Mucosa of descending colon (tissue), 3 donors: Measurements from ENCODE around the gene MCTP1. TPM values are rescaled to one million over a fixed set of nuclear protein-coding genes. Genes with fewer than 3 reads are reported as not detected.

ENCODE experiments used
- ATAC-seq: fragments of 200-7000 bp; cut with Tn5 transposase; one replicate; pipeline ENCODE4 v1.9.1; 2020; ENCODE audit warnings: mild to moderate bottlenecking, moderate library complexity
- DNase-seq, 3 donors: peaks; one replicate each; pipeline ENCODE4 v3.0.0-alpha.2; 2020
- H3K36me3 ChIP-seq: fragments of 200-600 bp; one replicate; pipeline ENCODE4 v1.8.0; 2021; ENCODE audit warnings: low read depth, mild to moderate bottlenecking
- H3K4me1 ChIP-seq: fragments of 200-600 bp; one replicate; pipeline ENCODE4 v1.8.0; 2021; ENCODE audit warnings: low read depth, mild to moderate bottlenecking
- H3K4me3 ChIP-seq: fragments of 200-600 bp; one replicate; pipeline ENCODE4 v1.8.0; 2021; ENCODE audit warnings: mild to moderate bottlenecking
- H3K9me3 ChIP-seq: fragments of 200-600 bp; one replicate; pipeline ENCODE4 v1.8.0; 2021; ENCODE audit warnings: mild to moderate bottlenecking
- CTCF ChIP-seq: fragments of 200-600 bp; IDR thresholded peaks from one replicate; pipeline ENCODE4 v1.8.0; 2022; ENCODE audit warnings: antibody characterized with exemption, mild to moderate bottlenecking
- intact Hi-C, 2 donors: fragments of 100-400 bp; cut with DNase I in 1 of 2; cut with micrococcal nuclease in 1 of 2; formaldehyde crosslinking; loops; one replicate each; pipeline versions ENCODE4 v1.11.0 to v1.11.1; 2022; cut with DNase I, micrococcal nuclease
- total RNA-seq, 3 donors: library from RNA; stranded (reverse); fragmentation: NEBNext Ultra II Directional in 2 of 3; extraction: Animal tissue kit (Norgen Biotek cat#: 25700) in 2 of 3; gene quantifications; one replicate each; pipeline versions ENCODE4 v1.2.1 to v1.2.4, GENCODE V29; 2021 to 2023
- donor health status: DM: no; HTN: no; CAD: no; lungs with moderate emphysema.
- donor health status: DM: no; HTN: no; CAD: no.
- donor health status: DM: no; HTN: yes; CAD: no.

Gene MCTP1
- total RNA-seq, 3 donors from 2014 or later: 6.8 to 12.3 (median 7.7) TPM

- H3K36me3 ChIP-seq: no peaks in the 10 kb centered on the region
- no peaks in the 10 kb centered on the region for H3K4me1 ChIP-seq
- H3K4me3 ChIP-seq: no peak overlapping the region
- no peak for TF ChIP-seq CTCF
- ATAC-seq: no peak
- H3K9me3 ChIP-seq: no peaks in the 10 kb centered on the region
- DNase-seq: no peak
- intact Hi-C loops: no loop called here
Measured at GRCh38 chr5:94693845-94694370, 591.0 kb downstream of the MCTP1 start.

- no peaks in the 10 kb centered on the region for H3K36me3 ChIP-seq
- H3K4me3 ChIP-seq: no peak overlapping the region
- TF ChIP-seq CTCF: no peak
- DNase-seq (peak in 1 of 3 donors; percentile 10), ATAC-seq (peak; percentile 46)
- H3K4me1 ChIP-seq: no peaks in the 10 kb centered on the region
- intact Hi-C loops: no loop called here
- H3K9me3 ChIP-seq: no peaks in the 10 kb centered on the region
Measured at GRCh38 chr5:94693043-94693822, 591.7 kb downstream of the MCTP1 start.

GRCh38 chr5:94692581-94692980 is 592.3 kb downstream of the MCTP1 start:
- intact Hi-C loops: no loop called here
- Histone ChIP-seq H3K4me1 (no peaks in the 10 kb centered on the region), H3K36me3 (no peaks in the 10 kb centered on the region), H3K9me3 (no peaks in the 10 kb centered on the region), H3K4me3 (no peak overlapping the region)
- DNase-seq (no peak), ATAC-seq (no peak)
- TF ChIP-seq CTCF: no peak

GRCh38 chr5:94691949-94692348 is 592.9 kb downstream of the MCTP1 start:
- ATAC-seq (no peak), DNase-seq (no peak)
- H3K9me3 ChIP-seq: no peaks in the 10 kb centered on the region
- no peaks in the 10 kb centered on the region for H3K36me3 ChIP-seq
- intact Hi-C loops: no loop called here
- no peak for TF ChIP-seq CTCF
- no peak overlapping the region for H3K4me3 ChIP-seq
- H3K4me1 ChIP-seq: no peaks in the 10 kb centered on the region

GRCh38 chr5:94691291-94691690 is 593.6 kb downstream of the MCTP1 start:
- H3K4me1 ChIP-seq: no peaks in the 10 kb centered on the region
- intact Hi-C loops: no loop called here
- no peak for DNase-seq
- no peak for ATAC-seq
- no peak overlapping the region for H3K4me3 ChIP-seq
- H3K9me3 ChIP-seq: no peaks in the 10 kb centered on the region
- no peaks in the 10 kb centered on the region for H3K36me3 ChIP-seq
- no peak for TF ChIP-seq CTCF
